Measurements from ENCODE around the gene NUDCD3. TPM values are rescaled to one million over a fixed set of nuclear protein-coding genes. Genes with fewer than 3 reads are reported as not detected.

Gene NUDCD3
- total RNA-seq, 1 donor from 2014 or later = 124 TPM

DNA sequence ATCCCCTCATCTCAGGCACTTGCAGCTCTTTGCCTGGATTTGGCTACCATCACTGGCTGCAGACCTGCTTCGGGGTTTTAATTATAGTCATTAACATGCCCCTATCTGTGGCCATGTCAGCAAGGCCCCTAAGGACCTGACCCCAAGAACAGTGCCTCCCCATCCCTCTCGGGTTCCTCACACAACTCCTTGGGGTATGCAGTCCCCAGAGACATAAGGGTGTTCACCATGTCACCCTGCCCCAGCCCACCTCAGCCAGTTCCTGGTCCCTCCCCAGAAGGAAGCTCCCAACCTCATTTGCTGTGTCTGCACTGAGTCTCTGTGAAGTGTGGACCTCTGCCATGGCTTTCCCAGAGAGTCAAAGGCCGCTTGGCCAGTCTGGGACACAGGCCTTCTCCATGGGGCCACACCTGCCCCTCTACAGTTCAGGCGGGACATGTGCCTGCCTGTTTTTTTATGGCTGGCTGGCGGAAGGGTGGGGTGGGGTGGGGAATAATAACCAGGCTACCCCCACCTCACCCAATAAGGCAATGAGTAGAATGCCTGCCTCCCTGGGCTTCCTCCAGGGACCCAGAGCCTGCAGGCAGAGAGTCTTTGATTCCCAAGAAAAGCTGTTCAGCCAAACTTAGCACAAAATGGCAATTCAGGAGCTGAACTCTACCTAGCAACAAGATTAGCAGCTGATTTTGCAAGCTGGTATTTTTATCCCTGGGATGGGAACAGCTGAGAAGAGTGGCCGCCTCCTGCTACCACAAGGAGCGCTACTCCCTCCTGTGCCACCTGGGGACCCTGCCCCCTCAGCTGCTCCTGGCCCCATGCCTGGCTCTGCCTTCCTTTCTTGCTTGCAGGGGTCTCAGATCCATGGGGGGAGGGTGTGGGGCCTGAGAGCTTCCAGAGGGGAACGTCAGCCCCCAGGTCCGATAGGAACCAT lies 141.3 kb downstream of the NUDCD3 start:
- DNase-seq = no peak

DNA sequence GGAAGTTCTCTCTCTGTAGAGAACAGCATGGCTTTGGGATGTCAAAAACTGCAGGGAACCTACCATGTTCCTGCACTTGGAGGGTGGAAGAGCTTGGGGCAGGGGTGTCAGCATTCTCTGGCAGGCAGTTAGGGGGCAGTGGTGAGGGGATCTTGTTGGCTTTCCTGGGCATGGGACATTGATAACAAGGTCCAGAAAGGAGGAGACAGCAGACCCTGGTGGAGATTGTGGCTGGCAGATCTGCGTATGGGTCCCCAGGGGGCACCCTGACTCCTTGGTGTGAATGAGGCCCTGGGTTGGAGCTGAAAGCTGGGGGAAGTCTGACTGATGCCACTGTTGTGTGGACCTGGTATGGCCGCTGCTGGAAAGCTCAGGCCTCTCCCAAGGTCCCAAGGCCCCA lies 142.2 kb downstream of the NUDCD3 start:
- no peak for DNase-seq

DNA sequence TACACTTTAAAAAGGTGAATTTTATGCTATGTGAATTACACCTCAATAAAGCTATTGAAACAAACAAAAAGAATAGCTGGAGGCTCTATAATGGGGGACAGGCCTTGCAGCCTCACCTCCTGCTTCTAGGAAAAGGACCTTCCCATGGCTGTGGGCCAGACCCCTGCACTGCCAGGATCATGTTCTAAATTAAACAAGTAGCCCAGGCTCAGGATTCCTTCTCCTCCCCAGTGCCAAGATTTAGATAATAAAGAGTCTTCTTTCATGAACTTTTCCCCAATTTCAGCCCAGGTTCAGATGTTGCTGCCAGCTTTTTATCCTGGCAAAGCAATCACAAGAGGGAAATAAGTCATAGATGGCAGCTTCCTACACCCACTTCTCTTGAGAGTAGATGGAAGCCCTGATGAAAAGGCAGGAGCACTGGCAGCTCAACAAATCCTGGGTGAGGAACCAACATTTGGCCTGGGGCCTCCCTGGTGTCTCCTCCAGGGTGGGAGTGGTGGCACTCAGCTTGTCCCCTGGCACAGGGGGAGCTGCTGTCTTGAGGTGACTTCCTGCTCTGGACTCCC lies 142.8 kb downstream of the NUDCD3 start:
- no peak for DNase-seq

GRCh38 chr7:44346063-44346462 lies 144.4 kb downstream of the NUDCD3 start:
- DNase-seq = no peak

- DNase-seq = no peak
These were observed 149.1 kb downstream of the NUDCD3 start for GRCh38 chr7:44341401-44341800.

DNA sequence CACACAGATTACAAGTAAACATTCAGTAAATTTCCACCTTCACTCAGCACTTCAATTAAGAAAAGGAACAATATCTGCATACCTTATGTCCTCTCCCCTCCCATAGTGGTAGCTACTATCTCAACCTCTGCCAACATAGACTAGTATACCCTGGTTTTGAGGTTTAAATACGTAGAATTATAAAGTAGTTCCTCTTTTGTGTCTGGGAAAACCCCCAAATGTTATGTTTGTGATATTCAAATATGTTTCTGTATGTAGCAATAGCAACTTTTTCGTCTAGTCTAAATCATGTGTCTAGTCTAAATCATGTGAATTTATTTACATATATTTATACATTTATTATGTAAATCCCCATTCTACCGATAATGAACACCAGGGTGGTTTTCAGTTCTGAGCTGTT lies 151.9 kb downstream of the NUDCD3 start:
- DNase-seq = no peak

GRCh38 chr7:44336491-44336890 lies 154.0 kb downstream of the NUDCD3 start:
- DNase-seq = no peak

GRCh38 chr7:44335184-44335583 lies 155.3 kb downstream of the NUDCD3 start:
- DNase-seq = no peak

DNA sequence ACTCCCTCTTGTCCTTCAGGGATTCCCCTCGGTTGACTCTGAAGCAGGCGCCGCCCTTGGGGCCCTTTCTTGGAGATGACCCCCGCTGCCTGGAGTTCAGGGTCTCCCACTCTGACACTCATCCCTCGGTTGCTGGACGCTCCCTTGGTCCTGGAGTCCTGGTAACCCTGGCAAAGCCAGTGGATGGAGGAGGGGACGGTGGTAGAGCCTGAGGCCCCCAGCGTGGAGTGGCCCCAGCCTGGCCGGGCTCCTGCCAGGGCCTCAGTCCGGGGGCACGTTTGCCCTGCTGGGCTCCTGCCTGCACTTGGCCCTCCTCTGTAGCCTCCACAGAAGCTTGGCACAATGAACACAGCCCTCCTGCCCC lies 155.7 kb downstream of the NUDCD3 start:
- DNase-seq = no peak

- peak; percentile 73 for DNase-seq
These were observed 156.3 kb downstream of the NUDCD3 start for GRCh38 chr7:44333911-44334733.

GRCh38 chr7:44331682-44332081 lies 158.8 kb downstream of the NUDCD3 start:
- no peak for DNase-seq

GRCh38 chr7:44330331-44330730 lies 160.1 kb downstream of the NUDCD3 start:
- no peak for DNase-seq

GRCh38 chr7:44329888-44330287 lies 160.6 kb downstream of the NUDCD3 start:
- no peak for DNase-seq

Small RNAs within 50 kb of the gene (small RNA-seq; reads per million reads assigned to genes)
- gene RNU6-1097P = not detected

Other genes starting within 250 kb of the NUDCD3 start
- gene CAMK2B, start 165.1 kb downstream of the NUDCD3 start, total RNA-seq = 96.1 TPM
- gene NPC1L1, start 50.7 kb upstream of the NUDCD3 start, total RNA-seq = 0.16 TPM
- 46.8 TPM for gene DDX56, start 83.2 kb upstream of the NUDCD3 start, total RNA-seq
- 74.2 TPM for gene TMED4, start 91.6 kb upstream of the NUDCD3 start, total RNA-seq
- gene OGDH, start 116.0 kb upstream of the NUDCD3 start, total RNA-seq = 40.9 TPM

Measured in occipital lobe (tissue), 3 donors.